ENCODE measurements around the gene ARHGAP20.
"Not testable (repeated sequence)": the region's sequence is repeated elsewhere in the genome, so short reads cannot be mapped to it uniquely, and the experiment has no call there.

The ARHGAP20 gene

GRCh38 chr11:110712659-110713448, 617 bp upstream of the ARHGAP20 start:
- no peak for DNase-seq

GRCh38 chr11:110711448-110711775, 825 bp downstream of the ARHGAP20 start:
- no peak for DNase-seq

- no peak for DNase-seq
Observed at GRCh38 chr11:110710628-110711381, 1.4 kb downstream of the ARHGAP20 start.

- no peak for DNase-seq
Observed at GRCh38 chr11:110704210-110704864, 7.9 kb downstream of the ARHGAP20 start.

GRCh38 chr11:110691926-110692325, 20.3 kb downstream of the ARHGAP20 start:
- no peak for DNase-seq

GRCh38 chr11:110689306-110689705, 22.9 kb downstream of the ARHGAP20 start:
- DNase-seq = no peak

- no peak for DNase-seq
Observed at GRCh38 chr11:110679323-110679975, 32.8 kb downstream of the ARHGAP20 start.

GRCh38 chr11:110675548-110675947, 36.7 kb downstream of the ARHGAP20 start:
- no peak for DNase-seq

GRCh38 chr11:110665689-110666465, 46.4 kb downstream of the ARHGAP20 start:
- DNase-seq = no peak

GRCh38 chr11:110655967-110656366, 56.3 kb downstream of the ARHGAP20 start:
- no peak for DNase-seq

- no peak for DNase-seq
Observed at GRCh38 chr11:110654456-110654855, 57.8 kb downstream of the ARHGAP20 start.

- DNase-seq = no peak
Observed at GRCh38 chr11:110645253-110645652, 67.0 kb downstream of the ARHGAP20 start.

- DNase-seq = no peak
Observed at GRCh38 chr11:110634370-110634769, 77.9 kb downstream of the ARHGAP20 start.

GRCh38 chr11:110631551-110631950, 80.7 kb downstream of the ARHGAP20 start:
- DNase-seq = no peak

- no peak for DNase-seq
Observed at GRCh38 chr11:110629594-110629993, 82.6 kb downstream of the ARHGAP20 start.

- no peak for DNase-seq
Observed at GRCh38 chr11:110621826-110622225, 90.4 kb downstream of the ARHGAP20 start.

- not testable (repeated sequence) for DNase-seq
Observed at GRCh38 chr11:110619366-110619765, 92.9 kb downstream of the ARHGAP20 start.

- DNase-seq = no peak
Observed at GRCh38 chr11:110614031-110614430, 98.2 kb downstream of the ARHGAP20 start.

- DNase-seq = no peak
Observed at GRCh38 chr11:110613197-110613918, 98.9 kb downstream of the ARHGAP20 start.

- DNase-seq = no peak
Observed at GRCh38 chr11:110606415-110606814, 105.8 kb downstream of the ARHGAP20 start.

GRCh38 chr11:110601936-110602335, 110.3 kb downstream of the ARHGAP20 start:
- DNase-seq = no peak

GRCh38 chr11:110600322-110600721, 111.9 kb downstream of the ARHGAP20 start:
- DNase-seq = no peak
